HL-60 (cell line): ENCODE results near the gene L1TD1.

ENCODE experiments used
- POLR2AphosphoS5 ChIP-seq: IDR thresholded peaks from 2 replicates; pipeline ENCODE4 v1.6.1; 2012; ENCODE audit warnings: low read depth
- SPI1 ChIP-seq: IDR thresholded peaks from 2 replicates; pipeline ENCODE4 v1.6.1; 2012; ENCODE audit warnings: low read depth, mild to moderate bottlenecking, borderline replicate concordance
- TF ChIP-seq, protein P1 (sequence below): IDR thresholded peaks from one replicate; pipeline ENCODE4 v1.5.1; 2011; ENCODE audit warnings: low read length, control low read depth, inconsistent platforms; ENCODE audit not compliant: insufficient read depth

DNA sequence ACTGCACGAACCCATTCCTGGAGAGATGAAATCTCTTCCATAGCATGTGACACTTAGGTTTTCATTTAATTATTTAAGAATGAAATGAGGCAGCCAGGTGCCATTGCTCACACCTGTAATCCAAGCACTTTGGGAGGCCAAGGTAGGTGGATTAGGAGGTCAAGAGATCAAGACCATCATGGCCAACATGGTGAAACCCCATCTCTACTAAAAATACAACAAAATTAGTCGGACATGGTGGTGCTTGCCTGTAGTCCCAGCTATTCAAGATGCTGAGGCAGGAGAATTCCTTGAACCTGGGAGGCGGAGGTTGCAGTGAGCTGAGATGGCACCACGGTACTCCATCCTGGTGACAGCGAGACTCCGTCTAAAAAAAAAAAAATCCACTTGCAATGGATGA is 17.8 kb downstream of the L1TD1 start:
- TF ChIP-seq, protein P1, sequence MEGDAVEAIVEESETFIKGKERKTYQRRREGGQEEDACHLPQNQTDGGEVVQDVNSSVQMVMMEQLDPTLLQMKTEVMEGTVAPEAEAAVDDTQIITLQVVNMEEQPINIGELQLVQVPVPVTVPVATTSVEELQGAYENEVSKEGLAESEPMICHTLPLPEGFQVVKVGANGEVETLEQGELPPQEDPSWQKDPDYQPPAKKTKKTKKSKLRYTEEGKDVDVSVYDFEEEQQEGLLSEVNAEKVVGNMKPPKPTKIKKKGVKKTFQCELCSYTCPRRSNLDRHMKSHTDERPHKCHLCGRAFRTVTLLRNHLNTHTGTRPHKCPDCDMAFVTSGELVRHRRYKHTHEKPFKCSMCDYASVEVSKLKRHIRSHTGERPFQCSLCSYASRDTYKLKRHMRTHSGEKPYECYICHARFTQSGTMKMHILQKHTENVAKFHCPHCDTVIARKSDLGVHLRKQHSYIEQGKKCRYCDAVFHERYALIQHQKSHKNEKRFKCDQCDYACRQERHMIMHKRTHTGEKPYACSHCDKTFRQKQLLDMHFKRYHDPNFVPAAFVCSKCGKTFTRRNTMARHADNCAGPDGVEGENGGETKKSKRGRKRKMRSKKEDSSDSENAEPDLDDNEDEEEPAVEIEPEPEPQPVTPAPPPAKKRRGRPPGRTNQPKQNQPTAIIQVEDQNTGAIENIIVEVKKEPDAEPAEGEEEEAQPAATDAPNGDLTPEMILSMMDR = no peak
- no peak for TF ChIP-seq POLR2AphosphoS5
- no peak for TF ChIP-seq SPI1
